IMR-90 (cell line): Measurements from ENCODE around the gene FOSL1. TPM values are rescaled to one million over a fixed set of nuclear protein-coding genes. Genes with fewer than 3 reads are reported as not detected.

Source experiments
- ATAC-seq: fragments of 200-7000 bp; cut with Tn5 transposase; 2 replicates; pipeline ENCODE4 v1.9.1; 2020; ENCODE audit warnings: low read depth, mild to moderate bottlenecking, moderate library complexity
- BruUV-seq: library from RNA; stranded (reverse); fragments of 400-500 nt; replicated peaks from 2 replicates; lab custom pipeline; 2021; lab: Mats Ljungman, UMichigan
- CTCF ChIA-PET: fragments of 300-600 bp; formaldehyde crosslinking; extraction: SDS; loops from one replicate; lab custom pipeline; 2021; ENCODE audit warnings: antibody characterized with exemption; lab: Yijun Ruan, JAX
- POLR2A ChIA-PET: fragments of 300-600 bp; sonication (Branson Sonifier 250); formaldehyde crosslinking; loops from one replicate; lab custom pipeline; 2022; ENCODE audit warnings: antibody characterized with exemption; ENCODE audit not compliant: unreplicated experiment; lab: Charles Lee
- DNase-seq: peaks from one replicate; pipeline ENCODE4 v3.0.0; 2013
- H2AFZ ChIP-seq: replicated peaks from 2 replicates; pipeline ENCODE3; 2013; ENCODE audit warnings: low read length, mild to moderate bottlenecking; ENCODE audit not compliant: poor library complexity
- H2AK5ac ChIP-seq: 2 replicates; pipeline ENCODE4 v1.6.1; 2013; ENCODE audit warnings: low read depth, low read length, inconsistent platforms
- H2AK9ac ChIP-seq: replicated peaks from 2 replicates; pipeline ENCODE3; 2013; ENCODE audit warnings: mild to moderate bottlenecking, low read depth, low read length, moderate library complexity; ENCODE audit not compliant: poor library complexity
- H2BK120ac ChIP-seq: 2 replicates; pipeline ENCODE4 v1.6.1; 2013; ENCODE audit warnings: low read depth, low read length, inconsistent platforms
- H2BK15ac ChIP-seq: 3 replicates; pipeline ENCODE4 v1.6.1; 2013; ENCODE audit warnings: low read depth, low read length, inconsistent platforms
- H2BK20ac ChIP-seq: 2 replicates; pipeline ENCODE4 v1.6.1; 2013; ENCODE audit warnings: low read depth, mild to moderate bottlenecking, inconsistent platforms, low read length, moderate library complexity
- H2BK5ac ChIP-seq: 2 replicates; pipeline ENCODE4 v1.6.1; 2013; ENCODE audit warnings: mild to moderate bottlenecking, low read depth, low read length, inconsistent platforms; ENCODE audit not compliant: poor library complexity, severe bottlenecking
- H3K14ac ChIP-seq: replicated peaks from 2 replicates; pipeline ENCODE4 v1.6.1; 2013; ENCODE audit warnings: low read depth, low read length, inconsistent platforms
- H3K18ac ChIP-seq: 2 replicates; pipeline ENCODE4 v1.6.1; 2013; ENCODE audit warnings: low read depth, low read length, control low read depth
- H3K23ac ChIP-seq: 2 replicates; pipeline ENCODE4 v1.6.1; 2013; ENCODE audit warnings: low read depth, low read length, inconsistent platforms
- H3K27ac ChIP-seq: 2 replicates; pipeline ENCODE4 v1.5.1; 2013; ENCODE audit warnings: mild to moderate bottlenecking, control low read depth, low read length; ENCODE audit not compliant: insufficient read depth
- H3K27me3 ChIP-seq: 2 replicates; pipeline ENCODE4 v1.6.1; 2013; ENCODE audit warnings: low read length; ENCODE audit not compliant: control insufficient read depth, insufficient read depth
- H3K36me3 ChIP-seq: 2 replicates; pipeline ENCODE4 v1.6.1; 2013; ENCODE audit warnings: low read length, mixed read lengths; ENCODE audit not compliant: control insufficient read depth, insufficient read depth
- H3K4ac ChIP-seq: 2 replicates; pipeline ENCODE4 v1.6.1; 2013; ENCODE audit warnings: low read depth, low read length, inconsistent platforms
- H3K4me1 ChIP-seq: 2 replicates; pipeline ENCODE4 v1.6.1; 2013; ENCODE audit warnings: low read length, mixed read lengths; ENCODE audit not compliant: control insufficient read depth, insufficient read depth
- H3K4me2 ChIP-seq: 2 replicates; pipeline ENCODE4 v1.6.1; 2013; ENCODE audit warnings: low read depth, mild to moderate bottlenecking, control low read depth, low read length, moderate library complexity
- H3K4me3 ChIP-seq: 2 replicates; pipeline ENCODE4 v1.5.1; 2013; ENCODE audit warnings: low read depth, mild to moderate bottlenecking, control low read depth, low read length, moderate library complexity; ENCODE audit not compliant: insufficient read depth
- H3K56ac ChIP-seq: 2 replicates; pipeline ENCODE4 v1.6.1; 2013; ENCODE audit warnings: low read length, inconsistent platforms; ENCODE audit not compliant: insufficient read depth; ENCODE audit errors: extremely low read depth
- H3K79me1 ChIP-seq, 2 experiments: 2 replicates each; pipeline ENCODE4 v1.6.1; 2013; ENCODE audit warnings: low read length in 2 of 2, inconsistent platforms in 1 of 2, low read depth in 1 of 2
- H3K9ac ChIP-seq: 2 replicates; pipeline ENCODE4 v1.6.1; 2013; ENCODE audit warnings: low read depth, low read length, control low read depth
- H3K9me1 ChIP-seq: 2 replicates; pipeline ENCODE4 v1.6.1; 2013; ENCODE audit warnings: low read length, inconsistent platforms; ENCODE audit not compliant: insufficient read depth
- H3K9me3 ChIP-seq: 2 replicates; pipeline ENCODE4 v1.6.1; 2013; ENCODE audit warnings: low read length; ENCODE audit not compliant: control insufficient read depth, insufficient read depth
- H4K20me1 ChIP-seq: 2 replicates; pipeline ENCODE4 v1.6.1; 2013; ENCODE audit warnings: low read length, inconsistent platforms; ENCODE audit not compliant: insufficient read depth
- H4K5ac ChIP-seq: 2 replicates; pipeline ENCODE4 v1.6.1; 2013; ENCODE audit warnings: mild to moderate bottlenecking, low read depth, low read length, control low read depth
- H4K8ac ChIP-seq, 2 experiments: 2 replicates each; pipeline ENCODE4 v1.6.1; 2013; ENCODE audit warnings: low read depth in 2 of 2, low read length in 2 of 2, control low read depth in 1 of 2, inconsistent platforms in 1 of 2
- H4K91ac ChIP-seq: 2 replicates; pipeline ENCODE4 v1.6.1; 2013; ENCODE audit warnings: low read depth, low read length, inconsistent platforms; ENCODE audit not compliant: insufficient read depth
- BHLHE40 ChIP-seq: fragments of 150-350 bp; IDR thresholded peaks from 2 replicates; pipeline ENCODE4 v1.6.1; 2016; ENCODE audit warnings: mild to moderate bottlenecking, low read depth, low read length
- CEBPB ChIP-seq: IDR thresholded peaks from 2 replicates; pipeline ENCODE4 v1.6.1; 2012; ENCODE audit warnings: low read depth, low read length, improper control_type of control experiment
- CHD1 ChIP-seq: IDR thresholded peaks from 2 replicates; pipeline ENCODE4 v1.6.1; 2012; ENCODE audit warnings: low read depth, low read length, improper control_type of control experiment
- CTCF ChIP-seq: conservative IDR thresholded peaks from 2 replicates; pipeline ENCODE4 v1.5.1; 2012; ENCODE audit warnings: mild to moderate bottlenecking, low read depth, low read length, improper control_type of control experiment
- ELK1 ChIP-seq: fragments of 150-350 bp; IDR thresholded peaks from 2 replicates; pipeline ENCODE4 v1.6.1; 2016; ENCODE audit warnings: low read depth, mild to moderate bottlenecking, low read length, moderate library complexity, borderline replicate concordance
- FOS ChIP-seq: fragments of 150-350 bp; IDR thresholded peaks from 2 replicates; pipeline ENCODE4 v1.6.1; 2016; ENCODE audit warnings: low read depth, low read length
- MAFK ChIP-seq: IDR thresholded peaks from 2 replicates; pipeline ENCODE4 v1.6.1; 2012; ENCODE audit warnings: low read depth, low read length, improper control_type of control experiment
- MAZ ChIP-seq: IDR thresholded peaks from 2 replicates; pipeline ENCODE4 v1.6.1; 2012; ENCODE audit warnings: low read depth, mild to moderate bottlenecking, low read length, improper control_type of control experiment, moderate library complexity, borderline replicate concordance
- MXI1 ChIP-seq: IDR thresholded peaks from 2 replicates; pipeline ENCODE4 v1.6.1; 2012; ENCODE audit warnings: low read depth, mild to moderate bottlenecking, low read length, moderate library complexity, borderline replicate concordance
- POLR2A ChIP-seq: IDR thresholded peaks from 2 replicates; pipeline ENCODE4 v1.6.1; 2012; ENCODE audit warnings: mild to moderate bottlenecking, low read depth, low read length
- RAD21 ChIP-seq: IDR thresholded peaks from 2 replicates; pipeline ENCODE4 v1.6.1; 2012; ENCODE audit warnings: low read length, improper control_type of control experiment
- RCOR1 ChIP-seq: IDR thresholded peaks from 2 replicates; pipeline ENCODE4 v1.6.1; 2012; ENCODE audit warnings: mild to moderate bottlenecking, low read length, improper control_type of control experiment; ENCODE audit not compliant: insufficient replicate concordance
- RFX5 ChIP-seq: IDR thresholded peaks from 2 replicates; pipeline ENCODE4 v1.8.0; 2012; ENCODE audit warnings: low read depth, mild to moderate bottlenecking, low read length, moderate library complexity
- SMC3 ChIP-seq: fragments of 150-350 bp; IDR thresholded peaks from 2 replicates; pipeline ENCODE4 v1.6.1; 2016; ENCODE audit warnings: low read depth, mild to moderate bottlenecking, antibody characterized with exemption, low read length, moderate library complexity
- USF2 ChIP-seq: fragments of 150-350 bp; IDR thresholded peaks from 2 replicates; pipeline ENCODE4 v1.6.1; 2017; ENCODE audit warnings: mild to moderate bottlenecking, antibody characterized with exemption, low read length, low read depth
- WGBS, 2 experiments: methylation state at CpG; one replicate each; pipeline versions ENCODE4 v1.1.5 to v1.1.7; 2013; ENCODE audit warnings: missing lambda C conversion rate in 2 of 2; ENCODE audit not compliant: insufficient read length in 1 of 2; ENCODE audit errors: extremely low coverage in 2 of 2; 5-methylcytosine and 5-hydroxymethylcytosine counted together
- dilution Hi-C: fragments of 300-500 bp; cut with HindIII; formaldehyde crosslinking; loops from one replicate; pipeline ENCODE4 v1.14.3; 2018; ENCODE audit warnings: low sequenced_read_pairs; ENCODE audit not compliant: unreplicated experiment
- in situ Hi-C: fragments of 300-500 bp; cut with MboI; formaldehyde crosslinking; loops from 3 replicates; pipeline ENCODE4 v1.14.3; 2019; ENCODE audit warnings: low sequenced_read_pairs, inconsistent platforms, mixed read lengths
- intact Hi-C: fragments of 100-400 bp; cut with micrococcal nuclease; formaldehyde crosslinking; loops from 2 replicates; pipeline ENCODE4 v1.10.0; 2022
- polyA plus RNA-seq, 3 experiments: library from polyadenylated mRNA; depleted of rRNA; stranded (reverse); fragments of >200 nt; gene quantifications; 2 replicates each; pipeline ENCODE4 v1.2.3, GENCODE V29; 2012; ENCODE audit warnings: low replicate concordance in 1 of 3
- total RNA-seq: library from RNA; depleted of rRNA; stranded (reverse); fragments of >200 nt; gene quantifications from 2 replicates; pipeline ENCODE4 v1.2.3, GENCODE V29; 2012

The FOSL1 gene
- total and polyA plus RNA-seq, 2 of the 4 experiments (the other 2 are of a cell fraction) = 17.2 to 107 TPM

- Histone ChIP-seq H3K4me3 (no peak overlapping the region), H4K8ac (peak overlapping the region in 1 of 2 experiments; percentile 10; a peak in 1 of 4 replicates), H3K4ac (no peak overlapping the region), H3K18ac (no peak overlapping the region), H2AK9ac (no peak overlapping the region), H3K56ac (no peak overlapping the region), H2BK20ac (no peak overlapping the region), H3K4me1 (peaks cover 7% of the 10 kb centered on the region), H2BK5ac (no peak overlapping the region), H2AFZ (no peak overlapping the region), H3K9me1 (peaks cover 9% of the 10 kb centered on the region; the same call in 1 of the 2 replicates), H3K27ac (no peak overlapping the region), H4K5ac (no peak overlapping the region), H3K36me3 (peaks cover 73% of the 10 kb centered on the region), H3K27me3 (no peaks in the 10 kb centered on the region), H4K91ac (no peak overlapping the region), H3K9ac (no peak overlapping the region), H2BK15ac (no peak overlapping the region), H3K79me1 (peaks cover 14 to 79% of the 10 kb centered on the region in 2 experiments), H3K4me2 (no peak overlapping the region), H4K20me1 (peaks cover 46% of the 10 kb centered on the region), H3K14ac (no peak overlapping the region), H2BK120ac (no peak overlapping the region), H3K23ac (no peak overlapping the region), H3K9me3 (no peaks in the 10 kb centered on the region), H2AK5ac (no peak overlapping the region)
- dilution Hi-C loops (no loop called here), in situ Hi-C loops (no loop called here), intact Hi-C loops (no loop called here)
- 93% methylated on average over 5 of the region's 12 CpGs; no CpG with 5 or more reads in 1 of the 2 experiments for WGBS, 2 experiments
- no peak for DNase-seq
- BruUV-seq = no TSS peak
- no peak for ATAC-seq
- ChIA-PET CTCF (no interaction called here), POLR2A (interaction anchor here (1.6 kb wide), 1 partner anchor 8 kb away, joined by 5 read pairs; no protein-coding TSS in a partner anchor)
- TF ChIP-seq CHD1 (no peak), MXI1 (no peak), SMC3 (no peak), USF2 (no peak), RFX5 (no peak), BHLHE40 (no peak), MAZ (no peak), RAD21 (no peak), CEBPB (no peak), ELK1 (no peak), RCOR1 (no peak), FOS (no peak), CTCF (no peak), POLR2A (no peak), MAFK (no peak)
These were observed 36.1 kb downstream of the FOSL1 start for GRCh38 chr11:65863889-65864705.
